Keratinocyte (primary cell): ENCODE data around the gene TNIP2.

Source experiments
- CTCF ChIP-seq, 3 experiments: IDR thresholded peaks in 1 of 3; conservative IDR thresholded peaks in 1 of 3; optimal IDR thresholded peaks in 1 of 3; 2 replicates in 2 of 3; 3 replicates in 1 of 3; pipeline versions ENCODE3 to v1.5.1; 2011; ENCODE audit warnings: low read length in 3 of 3, mild to moderate bottlenecking in 3 of 3, moderate library complexity in 2 of 3, control low read depth in 1 of 3, inconsistent platforms in 1 of 3; ENCODE audit not compliant: insufficient read depth in 2 of 3; ENCODE audit errors: extremely low read depth in 1 of 3
- EZH2 ChIP-seq: IDR thresholded peaks from one replicate; pipeline ENCODE4 v1.6.1; 2012; ENCODE audit warnings: inconsistent platforms, mild to moderate bottlenecking, low read length, moderate library complexity

- no peak for TF ChIP-seq CTCF (optimal IDR thresholded peaks at IDR 0.05 in 1 of 3, IDR thresholded peaks at IDR 0.05 in 1 of 3, conservative IDR thresholded peaks at IDR 0.05 in 1 of 3; ENCODE audit: extremely low read depth in 1 of 3, insufficient read depth in 2 of 3, low read length in 3 of 3)
- no peak for TF ChIP-seq EZH2
Measured at GRCh38 chr4:2783790-2784189, 27.7 kb upstream of the TNIP2 start.
